Spleen (tissue), 7 donors: ENCODE measurements around the gene CCDC194.

ENCODE experiments used
- CTCF ChIP-seq, 11 experiments: fragments of 200-600 bp in 7 of 11; fragments of 450-650 bp in 4 of 11; sonication (generic) in 4 of 11; IDR thresholded peaks in 8 of 11; conservative IDR thresholded peaks in 3 of 11; 1 replicate in 7 of 11; 2 replicates in 4 of 11; pipeline versions ENCODE4 v1.4.0 to v1.8.0; 2016 to 2021; ENCODE audit warnings: antibody characterized with exemption in 11 of 11, inconsistent platforms in 4 of 11, mild to moderate bottlenecking in 1 of 11
- POLR2A ChIP-seq, 3 donors: fragments of 450-650 bp; IDR thresholded peaks; one replicate each; pipeline ENCODE4 v1.5.1; 2017; ENCODE audit warnings: antibody characterized with exemption in 3 of 3, mild to moderate bottlenecking in 1 of 3
- donor health status: DM: no; HTN: no; CAD: no; lungs with moderate emphysema.
- donor health status: DM: no; HTN: no; CAD: no.
- donor health status: DM: no; HTN: no; CAD: no.

GRCh38 chr19:17340871-17341357 lies 53.1 kb downstream of the CCDC194 start:
- TF ChIP-seq CTCF (IDR thresholded peaks at IDR 0.05 in 8 of 11, conservative IDR thresholded peaks at IDR 0.05 in 3 of 11) (no peak), POLR2A (IDR thresholded peaks at IDR 0.05) (no peak)
